HL-60 (cell line): Measurements from ENCODE around the gene MAP2K6.

Source experiments
- DNase-seq, 2 experiments: peaks; one replicate each; pipeline ENCODE4 v3.0.0-alpha.2; 2010 to 2020; ENCODE audit warnings: low read depth in 1 of 2, low spot score in 1 of 2
- H3K27ac ChIP-seq: fragments of 250-450 bp; sonication (Bioruptor Pico); replicated peaks from 2 replicates; pipeline ENCODE4 v1.5.1; 2020; ENCODE audit warnings: mild to moderate bottlenecking, moderate library complexity
- H3K27me3 ChIP-seq: fragments of 250-450 bp; sonication (Bioruptor Pico); 2 replicates; pipeline ENCODE4 v1.5.1; 2021; ENCODE audit warnings: mild to moderate bottlenecking, moderate library complexity; ENCODE audit not compliant: insufficient read depth, poor library complexity, severe bottlenecking
- H3K4me3 ChIP-seq: replicated peaks from 2 replicates; pipeline ENCODE4 v1.5.1; 2011; ENCODE audit warnings: mild to moderate bottlenecking, control low read depth, low read length; ENCODE audit not compliant: insufficient read depth
- CTCF ChIP-seq: IDR thresholded peaks from one replicate; pipeline ENCODE4 v1.5.1; 2011; ENCODE audit warnings: low read length, control low read depth, inconsistent platforms; ENCODE audit not compliant: insufficient read depth
- GABPA ChIP-seq: IDR thresholded peaks from 2 replicates; pipeline ENCODE4 v1.6.1; 2012; ENCODE audit warnings: low read depth
- POLR2AphosphoS5 ChIP-seq: IDR thresholded peaks from 2 replicates; pipeline ENCODE4 v1.6.1; 2012; ENCODE audit warnings: low read depth
- REST ChIP-seq: IDR thresholded peaks from 2 replicates; pipeline ENCODE4 v1.6.1; 2012; ENCODE audit warnings: low read depth; ENCODE audit not compliant: insufficient replicate concordance
- SPI1 ChIP-seq: IDR thresholded peaks from 2 replicates; pipeline ENCODE4 v1.6.1; 2012; ENCODE audit warnings: low read depth, mild to moderate bottlenecking, borderline replicate concordance

The MAP2K6 gene

GRCh38 chr17:69466905-69467667, 52.6 kb downstream of the MAP2K6 start:
- no peak for DNase-seq
- Histone ChIP-seq H3K27ac (no peak overlapping the region), H3K27me3 (no peaks in the 10 kb centered on the region), H3K4me3 (no peak overlapping the region)
- TF ChIP-seq POLR2AphosphoS5 (no peak), GABPA (no peak), REST (no peak), CTCF (no peak), SPI1 (no peak)

GRCh38 chr17:69468207-69468606, 53.7 kb downstream of the MAP2K6 start:
- DNase-seq: no peak
- Histone ChIP-seq H3K27me3 (no peaks in the 10 kb centered on the region), H3K27ac (no peak overlapping the region), H3K4me3 (no peak overlapping the region)
- no peak for TF ChIP-seq CTCF

- no peak for TF ChIP-seq CTCF
- TF ChIP-seq SPI1: no peak
- no peak for TF ChIP-seq GABPA
- no peak for TF ChIP-seq POLR2AphosphoS5
- TF ChIP-seq REST: no peak
These were observed 56.2 kb downstream of the MAP2K6 start for GRCh38 chr17:69470702-69471101.

GRCh38 chr17:69471406-69471805, 56.9 kb downstream of the MAP2K6 start:
- no peak for TF ChIP-seq CTCF
- no peak for TF ChIP-seq GABPA
- TF ChIP-seq REST: no peak
- no peak for TF ChIP-seq SPI1
- no peak for TF ChIP-seq POLR2AphosphoS5
- Histone ChIP-seq H3K27me3 (no peaks in the 10 kb centered on the region), H3K27ac (no peak overlapping the region), H3K4me3 (no peak overlapping the region)
- no peak for DNase-seq

More at GRCh38 chr17:69470702-69471101, 56.2 kb downstream of the MAP2K6 start:
- H3K27me3 ChIP-seq: no peaks in the 10 kb centered on the region
- no peak overlapping the region for H3K4me3 ChIP-seq
- H3K27ac ChIP-seq: no peak overlapping the region
- no peak for DNase-seq
